SK-N-SH (cell line): ENCODE measurements around the gene GOPC. TPM values are rescaled to one million over a fixed set of nuclear protein-coding genes. Genes with fewer than 3 reads are reported as not detected.

ENCODE experiments used
- CTCF ChIA-PET: fragments of 300-600, 350-600 bp; formaldehyde crosslinking; extraction: SDS; loops from one replicate; lab custom pipeline; 2021; lab: Yijun Ruan, JAX
- POLR2A ChIA-PET: fragments of 350-600 bp; sonication (Branson Sonifier 250); formaldehyde crosslinking; extraction: SDS; loops from one replicate; lab custom pipeline; 2020; ENCODE audit warnings: antibody characterized with exemption, inconsistent platforms; lab: Yijun Ruan, JAX
- DNase-seq: peaks from one replicate; pipeline ENCODE4 v3.0.0; 2012
- H2AFZ ChIP-seq: fragments of 200-600 bp; sonication (generic); 2 replicates; pipeline ENCODE4 v1.8.1; 2016; ENCODE audit warnings: antibody characterized with exemption, mild to moderate bottlenecking, low read depth
- H3F3A ChIP-seq: fragments of 200-600 bp; sonication (generic); replicated peaks from 2 replicates; pipeline ENCODE3; 2016; ENCODE audit warnings: antibody characterized with exemption, mild to moderate bottlenecking; ENCODE audit not compliant: insufficient read depth
- H3K27ac ChIP-seq, 2 experiments: fragments of 200-500 bp in 1 of 2; fragments of 200-600 bp in 1 of 2; sonication (Bioruptor generic) in 1 of 2; sonication (generic), shearing (Covaris generic) in 1 of 2; 2 replicates each; pipeline versions ENCODE4 v1.5.1 to v1.6.1; 2014 to 2016; ENCODE audit warnings: low read depth in 2 of 2, inconsistent platforms in 1 of 2, low read length in 1 of 2, mild to moderate bottlenecking in 1 of 2, mixed read lengths in 1 of 2
- H3K27me3 ChIP-seq: fragments of 200-600 bp; sonication (generic), shearing (Covaris generic); 2 replicates; pipeline ENCODE4 v1.6.1; 2016; ENCODE audit warnings: mixed run types; ENCODE audit not compliant: insufficient read depth
- H3K36me3 ChIP-seq, 2 experiments: fragments of 200-500 bp in 1 of 2; fragments of 200-600 bp in 1 of 2; sonication (Bioruptor generic) in 1 of 2; sonication (generic) in 1 of 2; replicated peaks in 1 of 2; 2 replicates each; pipeline versions ENCODE3 to v1.5.1; 2014 to 2016; ENCODE audit warnings: low read length in 1 of 2, mild to moderate bottlenecking in 1 of 2; ENCODE audit not compliant: insufficient read depth in 2 of 2, control insufficient read depth in 1 of 2
- H3K4me1 ChIP-seq, 2 experiments: fragments of 200-500 bp in 1 of 2; fragments of 200-600 bp in 1 of 2; sonication (Bioruptor generic) in 1 of 2; sonication (generic), shearing (Covaris generic) in 1 of 2; 2 replicates each; pipeline versions ENCODE4 v1.5.1 to v1.6.1; 2014 to 2016; ENCODE audit warnings: low read depth in 1 of 2, low read length in 1 of 2, mixed run types in 1 of 2; ENCODE audit not compliant: insufficient read depth in 2 of 2, control insufficient read depth in 1 of 2
- H3K4me2 ChIP-seq: fragments of 200-600 bp; sonication (generic), shearing (Covaris generic); 2 replicates; pipeline ENCODE4 v1.6.1; 2017; ENCODE audit warnings: mixed run types
- H3K4me3 ChIP-seq, 2 experiments: fragments of 200-500 bp in 1 of 2; fragments of 200-600 bp in 1 of 2; sonication (Bioruptor generic) in 1 of 2; sonication (generic), shearing (Covaris generic) in 1 of 2; 2 replicates each; pipeline versions ENCODE4 v1.5.1 to v1.8.1; 2014 to 2016; ENCODE audit warnings: low read depth in 2 of 2, inconsistent platforms in 1 of 2, low read length in 1 of 2, mild to moderate bottlenecking in 1 of 2, mixed read lengths in 1 of 2, moderate library complexity in 1 of 2
- H3K79me2 ChIP-seq: fragments of 200-600 bp; sonication (generic); 2 replicates; pipeline ENCODE4 v1.8.1; 2017; ENCODE audit warnings: mild to moderate bottlenecking; ENCODE audit not compliant: insufficient read depth
- H3K9ac ChIP-seq: fragments of 200-600 bp; sonication (generic); 2 replicates; pipeline ENCODE4 v1.6.1; 2017; ENCODE audit warnings: mixed run types
- H3K9me2 ChIP-seq: fragments of 200-600 bp; sonication (generic); 2 replicates; pipeline ENCODE4 v1.6.1; 2017; ENCODE audit warnings: mixed run types
- H3K9me3 ChIP-seq: fragments of 200-600 bp; sonication (generic); 2 replicates; pipeline ENCODE4 v1.6.1; 2017; ENCODE audit warnings: mixed run types, mild to moderate bottlenecking, moderate library complexity
- H4K20me1 ChIP-seq: fragments of 200-600 bp; sonication (generic); 2 replicates; pipeline ENCODE4 v1.6.1; 2017; ENCODE audit warnings: mild to moderate bottlenecking, mixed run types; ENCODE audit not compliant: insufficient read depth
- EP300 ChIP-seq, 2 experiments: IDR thresholded peaks; 2 replicates each; pipeline versions ENCODE4 v1.4.0 to v1.6.1; 2012; ENCODE audit warnings: borderline replicate concordance in 1 of 2, low read depth in 1 of 2, low read length in 1 of 2
- FOSL2 ChIP-seq: IDR thresholded peaks from 2 replicates; pipeline ENCODE4 v1.4.0; 2012; ENCODE audit warnings: low read depth, mild to moderate bottlenecking, moderate library complexity, borderline replicate concordance
- FOXM1 ChIP-seq: IDR thresholded peaks from 2 replicates; pipeline ENCODE4 v1.4.0; 2012; ENCODE audit warnings: low read depth, mild to moderate bottlenecking
- NFIC ChIP-seq: IDR thresholded peaks from 2 replicates; pipeline ENCODE4 v1.4.0; 2012; ENCODE audit warnings: borderline replicate concordance
- POLR2AphosphoS5 ChIP-seq: IDR thresholded peaks from 2 replicates; pipeline ENCODE4 v1.6.1; 2012; ENCODE audit warnings: low read depth, low read length
- REST ChIP-seq: IDR thresholded peaks from 2 replicates; pipeline ENCODE4 v1.6.1; 2012; ENCODE audit warnings: mild to moderate bottlenecking, low read depth, low read length, moderate library complexity
- RFX5 ChIP-seq: IDR thresholded peaks from 2 replicates; pipeline ENCODE4 v1.6.1; 2012; ENCODE audit warnings: mild to moderate bottlenecking, improper control_type of control experiment, low read length
- SIN3A ChIP-seq: IDR thresholded peaks from 2 replicates; pipeline ENCODE4 v1.6.1; 2012; ENCODE audit warnings: low read depth, mild to moderate bottlenecking, low read length, moderate library complexity, borderline replicate concordance
- USF2 ChIP-seq: fragments of 150-350 bp; IDR thresholded peaks from 2 replicates; pipeline ENCODE4 v1.6.1; 2017; ENCODE audit warnings: antibody characterized with exemption, low read length, low read depth, borderline replicate concordance
- WGBS: methylation state at CpG from one replicate; pipeline ENCODE4 v1.1.6; 2017; ENCODE audit warnings: low lambda C conversion rate; 5-methylcytosine and 5-hydroxymethylcytosine counted together
- polyA plus RNA-seq, 3 experiments: library from polyadenylated mRNA; depleted of rRNA; stranded (reverse); fragments of >200 nt; gene quantifications; 2 replicates each; pipeline ENCODE4 v1.2.3, GENCODE V29; 2012
- TF ChIP-seq, protein P1 (sequence below): IDR thresholded peaks from 2 replicates; pipeline ENCODE4 v1.4.0; 2012; ENCODE audit warnings: low read depth
- TF ChIP-seq, protein P2 (sequence below): IDR thresholded peaks from 2 replicates; pipeline ENCODE4; 2012

The GOPC gene
- polyA plus RNA-seq, 1 of the 3 experiments (the other 2 are of a cell fraction): 20.8 TPM

- no peaks in the 10 kb centered on the region for H3K9me3 ChIP-seq
- peaks cover 31 to 36% of the 10 kb centered on the region in 2 experiments for H3K36me3 ChIP-seq
- H3K4me3 ChIP-seq: no peak overlapping the region
- no peak overlapping the region for H2AFZ ChIP-seq
- no peaks in the 10 kb centered on the region for H3K27me3 ChIP-seq
- no peak overlapping the region for H3K9ac ChIP-seq
- POLR2A ChIA-PET: no interaction called here
- peaks cover 11 to 43% of the 10 kb centered on the region in 2 experiments for H3K4me1 ChIP-seq
- TF ChIP-seq REST (no peak), FOSL2 (no peak), FOXM1 (no peak), NFIC (no peak), SIN3A (no peak), EP300 (IDR thresholded peaks at IDR 0.05; ENCODE audit: borderline replicate concordance in 1 of 2, low read depth in 1 of 2, low read length in 1 of 2) (no peak), POLR2AphosphoS5 (no peak), USF2 (no peak), RFX5 (no peak)
- TF ChIP-seq, protein P1, sequence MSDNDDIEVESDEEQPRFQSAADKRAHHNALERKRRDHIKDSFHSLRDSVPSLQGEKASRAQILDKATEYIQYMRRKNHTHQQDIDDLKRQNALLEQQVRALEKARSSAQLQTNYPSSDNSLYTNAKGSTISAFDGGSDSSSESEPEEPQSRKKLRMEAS: no peak
- TF ChIP-seq, protein P2, sequence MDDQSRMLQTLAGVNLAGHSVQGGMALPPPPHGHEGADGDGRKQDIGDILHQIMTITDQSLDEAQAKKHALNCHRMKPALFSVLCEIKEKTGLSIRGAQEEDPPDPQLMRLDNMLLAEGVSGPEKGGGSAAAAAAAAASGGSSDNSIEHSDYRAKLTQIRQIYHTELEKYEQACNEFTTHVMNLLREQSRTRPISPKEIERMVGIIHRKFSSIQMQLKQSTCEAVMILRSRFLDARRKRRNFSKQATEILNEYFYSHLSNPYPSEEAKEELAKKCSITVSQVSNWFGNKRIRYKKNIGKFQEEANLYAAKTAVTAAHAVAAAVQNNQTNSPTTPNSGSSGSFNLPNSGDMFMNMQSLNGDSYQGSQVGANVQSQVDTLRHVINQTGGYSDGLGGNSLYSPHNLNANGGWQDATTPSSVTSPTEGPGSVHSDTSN: no peak
- H3K27ac ChIP-seq: peak overlapping the region; percentile 62 to 77; a peak in 3 of 4 replicates
- CTCF ChIA-PET: interaction anchor here (0.6 to 1.4 kb wide), 4 partner anchors 13 to 101 kb away, joined by 3 to 4 read pairs (median 4); no protein-coding TSS in a partner anchor
- no peaks in the 10 kb centered on the region for H3K9me2 ChIP-seq
- H3K79me2 ChIP-seq: peaks cover 33% of the 10 kb centered on the region
- 88% methylated on average over 4 of the region's 4 CpGs for WGBS
- no peak for DNase-seq
- peaks cover 65% of the 10 kb centered on the region for H3F3A ChIP-seq
- H3K4me2 ChIP-seq: no peak overlapping the region
- H4K20me1 ChIP-seq: no peaks in the 10 kb centered on the region
Measured at GRCh38 chr6:117549611-117550010, 52.7 kb downstream of the GOPC start.
